Midbrain (tissue), 1 donor: Measurements from ENCODE around the gene PPP2R5C.
"Not testable (repeated sequence)": the region's sequence is repeated elsewhere in the genome, so short reads cannot be mapped to it uniquely, and the experiment has no call there.

Experiments used
- DNase-seq: peaks from one replicate; lab custom pipeline; 2025; lab: John Stamatoyannopoulos, UW

The PPP2R5C gene

GRCh38 chr14:101761032-101761880 lies at the start of gene PPP2R5C:
Gene PPP2R5C (plus strand): TSS chr14:101761709. CDS start chr14:101761894, 185 bp downstream.
- DNase-seq: peak; percentile 92

- DNase-seq: not testable (repeated sequence)
These were observed 49.7 kb upstream of the PPP2R5C start for GRCh38 chr14:101711857-101712233.

GRCh38 chr14:101712341-101712740 lies 49.2 kb upstream of the PPP2R5C start:
- DNase-seq: not testable (repeated sequence)

GRCh38 chr14:101713091-101713490 lies 48.4 kb upstream of the PPP2R5C start:
- not testable (repeated sequence) for DNase-seq

GRCh38 chr14:101713621-101714349 lies 47.7 kb upstream of the PPP2R5C start:
- no peak for DNase-seq

GRCh38 chr14:101714394-101714793 lies 47.1 kb upstream of the PPP2R5C start:
- DNase-seq: no peak

GRCh38 chr14:101715210-101716076 lies 46.1 kb upstream of the PPP2R5C start:
- DNase-seq: no peak

- DNase-seq: no peak
These were observed 45.2 kb upstream of the PPP2R5C start for GRCh38 chr14:101716077-101716950.

GRCh38 chr14:101716956-101717662 lies 44.4 kb upstream of the PPP2R5C start:
- DNase-seq: no peak

- no peak for DNase-seq
These were observed 43.6 kb upstream of the PPP2R5C start for GRCh38 chr14:101717663-101718490.

GRCh38 chr14:101719045-101719645 lies 42.4 kb upstream of the PPP2R5C start:
- no peak for DNase-seq

GRCh38 chr14:101719708-101720107 lies 41.8 kb upstream of the PPP2R5C start:
- DNase-seq: no peak

- no peak for DNase-seq
These were observed 40.4 kb upstream of the PPP2R5C start for GRCh38 chr14:101721111-101721510.

GRCh38 chr14:101721951-101722661 lies 39.4 kb upstream of the PPP2R5C start:
- DNase-seq: no peak

GRCh38 chr14:101723061-101723595 lies 38.4 kb upstream of the PPP2R5C start:
- DNase-seq: no peak

- DNase-seq: not testable (repeated sequence)
These were observed 35.9 kb upstream of the PPP2R5C start for GRCh38 chr14:101725652-101726051.

- DNase-seq: no peak
These were observed 35.1 kb upstream of the PPP2R5C start for GRCh38 chr14:101726295-101726953.

- no peak for DNase-seq
These were observed 34.6 kb upstream of the PPP2R5C start for GRCh38 chr14:101726954-101727302.
